ENCODE results near the gene ACMSD.

DNA sequence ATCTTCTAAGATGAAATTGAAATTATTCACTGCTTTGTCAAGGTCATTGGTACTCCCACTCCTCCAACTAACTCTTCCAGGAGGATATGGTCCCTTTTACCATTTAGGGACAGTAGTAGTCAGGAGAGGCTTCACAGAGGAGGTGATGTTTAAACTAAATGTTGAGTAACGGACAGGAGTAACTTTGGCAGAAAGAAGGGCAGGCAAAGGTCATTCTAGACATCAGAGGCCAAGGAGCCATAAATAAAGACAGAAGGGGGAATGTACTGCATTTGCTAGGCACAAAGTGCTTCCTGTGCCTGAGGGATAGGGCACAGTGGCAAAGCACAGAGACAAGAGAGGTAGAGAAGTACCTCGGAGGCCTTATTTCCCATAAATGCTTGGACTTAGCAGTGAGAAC lies 14.6 kb upstream of the ACMSD start:
- TF ChIP-seq, protein P1, sequence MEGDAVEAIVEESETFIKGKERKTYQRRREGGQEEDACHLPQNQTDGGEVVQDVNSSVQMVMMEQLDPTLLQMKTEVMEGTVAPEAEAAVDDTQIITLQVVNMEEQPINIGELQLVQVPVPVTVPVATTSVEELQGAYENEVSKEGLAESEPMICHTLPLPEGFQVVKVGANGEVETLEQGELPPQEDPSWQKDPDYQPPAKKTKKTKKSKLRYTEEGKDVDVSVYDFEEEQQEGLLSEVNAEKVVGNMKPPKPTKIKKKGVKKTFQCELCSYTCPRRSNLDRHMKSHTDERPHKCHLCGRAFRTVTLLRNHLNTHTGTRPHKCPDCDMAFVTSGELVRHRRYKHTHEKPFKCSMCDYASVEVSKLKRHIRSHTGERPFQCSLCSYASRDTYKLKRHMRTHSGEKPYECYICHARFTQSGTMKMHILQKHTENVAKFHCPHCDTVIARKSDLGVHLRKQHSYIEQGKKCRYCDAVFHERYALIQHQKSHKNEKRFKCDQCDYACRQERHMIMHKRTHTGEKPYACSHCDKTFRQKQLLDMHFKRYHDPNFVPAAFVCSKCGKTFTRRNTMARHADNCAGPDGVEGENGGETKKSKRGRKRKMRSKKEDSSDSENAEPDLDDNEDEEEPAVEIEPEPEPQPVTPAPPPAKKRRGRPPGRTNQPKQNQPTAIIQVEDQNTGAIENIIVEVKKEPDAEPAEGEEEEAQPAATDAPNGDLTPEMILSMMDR (IDR thresholded peaks at IDR 0.05), result no peak
- TF ChIP-seq POLR2AphosphoS5 (IDR thresholded peaks at IDR 0.05), result no peak
- no peak for TF ChIP-seq POLR2A (IDR thresholded peaks at IDR 0.05)
- TF ChIP-seq EP300 (IDR thresholded peaks at IDR 0.05; ENCODE audit: low read depth), result no peak

All from transverse colon (tissue), 4 donors.